Kidney epithelial cell (primary cell): ENCODE results near the gene SALL1. TPM values are rescaled to one million over a fixed set of nuclear protein-coding genes. Genes with fewer than 3 reads are reported as not detected.

Experiments used
- DNase-seq: peaks from one replicate; pipeline ENCODE4 v3.0.0-alpha.2; 2010; ENCODE audit warnings: low read depth
- H3K27me3 ChIP-seq: 2 replicates; pipeline ENCODE4 v1.6.0; 2011; ENCODE audit warnings: low read length; ENCODE audit not compliant: control insufficient read depth, insufficient read depth
- H3K36me3 ChIP-seq: 2 replicates; pipeline ENCODE4 v1.5.1; 2011; ENCODE audit warnings: low read length; ENCODE audit not compliant: control insufficient read depth, insufficient read depth
- H3K4me3 ChIP-seq: 2 replicates; pipeline ENCODE4 v1.5.1; 2011; ENCODE audit warnings: low read depth, mild to moderate bottlenecking, control low read depth, low read length
- CTCF ChIP-seq: IDR thresholded peaks from 2 replicates; pipeline ENCODE4 v1.5.1; 2011; ENCODE audit warnings: mild to moderate bottlenecking, moderate library complexity, low read length, control low read depth, inconsistent platforms; ENCODE audit not compliant: insufficient read depth, poor library complexity, severe bottlenecking
- total RNA-seq: library from RNA; depleted of rRNA; stranded (reverse); fragments of >200 nt; gene quantifications from 2 replicates; pipeline ENCODE4 v1.2.3, GENCODE V29; 2015

SALL1 gene
- total RNA-seq, 1 donor from 2014 or later = 12.3 TPM

- DNase-seq = peak; percentile 77
- no peaks in the 10 kb centered on the region for H3K36me3 ChIP-seq
- no peak for TF ChIP-seq CTCF
- H3K4me3 ChIP-seq = no peak overlapping the region
- H3K27me3 ChIP-seq = no peaks in the 10 kb centered on the region
Measured at GRCh38 chr16:51129105-51129504, 22.0 kb downstream of the SALL1 start.

DNA sequence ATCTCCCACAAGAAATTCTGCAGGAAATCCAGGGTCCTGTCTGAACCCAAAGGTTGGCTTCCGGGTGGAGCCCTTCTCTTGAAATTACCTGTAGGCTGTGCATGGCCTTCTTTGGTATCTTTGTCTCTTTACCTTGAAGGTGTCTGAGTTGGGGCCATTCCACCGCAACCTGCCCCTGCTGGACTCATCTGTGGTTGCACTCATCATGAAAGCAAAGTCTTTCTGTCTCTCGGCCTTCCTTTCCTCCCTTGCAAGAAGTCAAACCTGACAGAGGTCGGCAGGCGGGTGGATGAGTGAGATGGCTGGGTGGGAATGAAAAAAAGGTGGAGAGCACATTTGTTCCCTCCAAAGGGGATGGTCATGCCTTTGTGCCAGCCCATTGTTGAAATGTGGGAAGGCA is 25.1 kb downstream of the SALL1 start:
- no peak for TF ChIP-seq CTCF
- Histone ChIP-seq H3K4me3 (no peak overlapping the region), H3K27me3 (no peaks in the 10 kb centered on the region), H3K36me3 (no peaks in the 10 kb centered on the region)
- no peak for DNase-seq

- no peak for TF ChIP-seq CTCF
- Histone ChIP-seq H3K27me3 (no peaks in the 10 kb centered on the region), H3K36me3 (no peaks in the 10 kb centered on the region), H3K4me3 (no peak overlapping the region)
- no peak for DNase-seq
Measured at GRCh38 chr16:51124896-51125295, 26.2 kb downstream of the SALL1 start.

- no peak for TF ChIP-seq CTCF
- Histone ChIP-seq H3K36me3 (no peaks in the 10 kb centered on the region), H3K27me3 (no peaks in the 10 kb centered on the region), H3K4me3 (no peak overlapping the region)
- no peak for DNase-seq
Measured at GRCh38 chr16:51121850-51122249, 29.2 kb downstream of the SALL1 start.

- Histone ChIP-seq H3K27me3 (peaks cover under 1% of the 10 kb centered on the region), H3K36me3 (no peaks in the 10 kb centered on the region), H3K4me3 (no peak overlapping the region)
- DNase-seq = no peak
- no peak for TF ChIP-seq CTCF
Measured at GRCh38 chr16:51120730-51121347, 30.2 kb downstream of the SALL1 start.
